Left forelimb (tissue), 1 donor: ENCODE measurements around the gene RFXANK.

Experiments
- DNase-seq: peaks from one replicate; pipeline ENCODE4 v3.0.0-alpha.2; 2018; ENCODE audit warnings: low spot score

The RFXANK gene

DNA sequence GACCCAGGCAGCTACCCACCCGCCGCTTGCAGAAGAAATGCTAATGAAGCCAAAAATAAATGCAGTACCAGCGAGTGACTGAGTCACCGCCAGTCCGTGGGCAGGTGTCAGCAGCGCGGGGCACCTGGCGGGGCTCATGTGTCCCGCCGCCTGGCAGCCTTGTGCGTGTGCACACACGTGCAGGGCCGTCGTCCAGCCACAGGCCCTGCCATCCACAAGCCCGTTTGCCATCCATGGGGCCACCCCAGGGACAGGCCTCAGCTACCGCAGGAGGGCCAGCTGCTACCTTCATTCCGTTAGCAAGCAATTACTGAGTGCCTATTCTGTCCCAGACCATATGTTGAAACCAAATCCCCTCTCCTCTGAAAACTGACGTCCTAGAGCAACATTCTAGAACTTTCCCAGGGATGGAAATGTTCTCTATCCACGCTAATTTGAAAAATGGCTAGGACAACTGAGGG lies 40.2 kb downstream of the RFXANK start:
- DNase-seq, result no peak

- no peak for DNase-seq
Measured at GRCh38 chr19:19234220-19234816, 42.3 kb downstream of the RFXANK start.

- DNase-seq, result no peak
Measured at GRCh38 chr19:19236173-19236572, 44.1 kb downstream of the RFXANK start.

- DNase-seq, result no peak
Measured at GRCh38 chr19:19238126-19238894, 46.3 kb downstream of the RFXANK start.

- DNase-seq, result no peak
Measured at GRCh38 chr19:19239675-19240074, 47.6 kb downstream of the RFXANK start.

DNA sequence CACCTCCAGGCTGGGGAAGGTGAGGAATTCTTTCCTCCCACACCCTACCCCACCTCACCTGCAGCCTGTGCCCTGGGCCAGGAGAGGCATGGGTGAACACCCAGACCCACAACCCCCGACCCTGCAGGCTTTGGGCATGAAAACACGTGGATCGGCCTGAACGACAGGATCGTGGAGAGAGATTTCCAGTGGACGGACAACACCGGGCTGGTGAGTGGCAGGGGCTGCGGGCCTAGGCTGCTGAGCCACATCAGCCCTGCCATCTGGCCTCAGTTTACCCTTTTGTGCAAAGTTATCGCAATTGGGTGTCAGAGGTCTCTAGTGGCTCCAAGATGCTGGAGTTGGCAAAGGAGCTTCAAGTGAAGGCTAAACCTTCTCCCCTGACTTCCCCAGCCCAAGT lies 48.4 kb downstream of the RFXANK start:
- DNase-seq, result no peak

- DNase-seq, result no peak
Measured at GRCh38 chr19:19250196-19250801, 58.2 kb downstream of the RFXANK start.
